Measurements from ENCODE around the gene SDK1. TPM values are rescaled to one million over a fixed set of nuclear protein-coding genes. Genes with fewer than 3 reads are reported as not detected.

Gene SDK1
- polyA plus RNA-seq, 4 donors = 0.27 to 5.0 (median 2.1) TPM; not detected in 1

GRCh38 chr7:4159761-4160554 is 858.9 kb downstream of the SDK1 start:
- peak in 1 of 2 donors; percentile 13 for DNase-seq
- no peaks in the 10 kb centered on the region for H3K27me3 ChIP-seq (ENCODE audit: control insufficient read depth in 3 of 3, insufficient read depth in 3 of 3, low read length in 3 of 3)
- no peak for FAIRE-seq
- peaks cover 0 to 2% (median 0%) of the 10 kb centered on the region in 3 donors for H3K4me1 ChIP-seq (ENCODE audit: control insufficient read depth in 3 of 3, insufficient read depth in 2 of 3, low read depth in 1 of 3, low read length in 2 of 3)
- H3K27ac ChIP-seq (ENCODE audit: low read depth in 1 of 3, low read length in 2 of 3) = no peak overlapping the region
- no peak overlapping the region for H3K4me3 ChIP-seq (ENCODE audit: low read depth in 1 of 3, low read length in 3 of 3)
- H3K36me3 ChIP-seq (ENCODE audit: control insufficient read depth in 3 of 3, insufficient read depth in 2 of 3, low read depth in 1 of 3, low read length in 3 of 3) = peaks cover 0 to 5% (median 0%) of the 10 kb centered on the region in 3 donors
- 65 to 81% (median 68%) methylated on average over 6 of the region's 6 CpGs for WGBS, 3 donors
- no peaks in the 10 kb centered on the region for H3K9me3 ChIP-seq (ENCODE audit: control insufficient read depth in 2 of 2, insufficient read depth in 1 of 2, low read depth in 1 of 2, low read length in 1 of 2)

GRCh38 chr7:4162884-4163564 is 862.0 kb downstream of the SDK1 start:
- FAIRE-seq (no peak), DNase-seq (no peak)
- Histone ChIP-seq H3K27ac (ENCODE audit: low read depth in 1 of 3, low read length in 2 of 3) (no peak overlapping the region), H3K27me3 (ENCODE audit: control insufficient read depth in 3 of 3, insufficient read depth in 3 of 3, low read length in 3 of 3) (no peaks in the 10 kb centered on the region), H3K36me3 (ENCODE audit: control insufficient read depth in 3 of 3, insufficient read depth in 2 of 3, low read depth in 1 of 3, low read length in 3 of 3) (peaks cover 0 to 7% (median 0%) of the 10 kb centered on the region in 3 donors), H3K9me3 (ENCODE audit: control insufficient read depth in 2 of 2, insufficient read depth in 1 of 2, low read depth in 1 of 2, low read length in 1 of 2) (no peaks in the 10 kb centered on the region), H3K4me3 (ENCODE audit: low read depth in 1 of 3, low read length in 3 of 3) (no peak overlapping the region), H3K4me1 (ENCODE audit: control insufficient read depth in 3 of 3, insufficient read depth in 2 of 3, low read depth in 1 of 3, low read length in 2 of 3) (no peaks in the 10 kb centered on the region)
- WGBS, 3 donors = 78% methylated on average over 14 of the region's 14 CpGs

- FAIRE-seq = no peak
Measured at GRCh38 chr7:4163565-4164203, 862.6 kb downstream of the SDK1 start.

GRCh38 chr7:4164556-4164955 is 863.5 kb downstream of the SDK1 start:
- Histone ChIP-seq H3K27me3 (ENCODE audit: control insufficient read depth in 3 of 3, insufficient read depth in 3 of 3, low read length in 3 of 3) (no peaks in the 10 kb centered on the region), H3K9me3 (ENCODE audit: control insufficient read depth in 2 of 2, insufficient read depth in 1 of 2, low read depth in 1 of 2, low read length in 1 of 2) (no peaks in the 10 kb centered on the region), H3K4me3 (ENCODE audit: low read depth in 1 of 3, low read length in 3 of 3) (no peak overlapping the region), H3K27ac (ENCODE audit: low read depth in 1 of 3, low read length in 2 of 3) (no peak overlapping the region), H3K36me3 (ENCODE audit: control insufficient read depth in 3 of 3, insufficient read depth in 2 of 3, low read depth in 1 of 3, low read length in 3 of 3) (peaks cover 0 to 3% (median 0%) of the 10 kb centered on the region in 3 donors), H3K4me1 (ENCODE audit: control insufficient read depth in 3 of 3, insufficient read depth in 2 of 3, low read depth in 1 of 3, low read length in 2 of 3) (peaks cover 0 to under 1% (median 0%) of the 10 kb centered on the region in 3 donors)
- no peak for FAIRE-seq
- WGBS, 3 donors = 71 to 79% (median 73%) methylated on average over 8 of the region's 8 CpGs
- no peak for DNase-seq

More at GRCh38 chr7:4163565-4164203, 862.6 kb downstream of the SDK1 start:
- no peak for DNase-seq
- no peaks in the 10 kb centered on the region for H3K4me1 ChIP-seq (ENCODE audit: control insufficient read depth in 3 of 3, insufficient read depth in 2 of 3, low read depth in 1 of 3, low read length in 2 of 3)
- peaks cover 0 to 6% (median 0%) of the 10 kb centered on the region in 3 donors for H3K36me3 ChIP-seq (ENCODE audit: control insufficient read depth in 3 of 3, insufficient read depth in 2 of 3, low read depth in 1 of 3, low read length in 3 of 3)
- H3K27me3 ChIP-seq (ENCODE audit: control insufficient read depth in 3 of 3, insufficient read depth in 3 of 3, low read length in 3 of 3) = no peaks in the 10 kb centered on the region
- no peak overlapping the region for H3K4me3 ChIP-seq (ENCODE audit: low read depth in 1 of 3, low read length in 3 of 3)
- WGBS, 3 donors = 84 to 91% (median 88%) methylated on average over 13 of the region's 13 CpGs
- no peaks in the 10 kb centered on the region for H3K9me3 ChIP-seq (ENCODE audit: control insufficient read depth in 2 of 2, insufficient read depth in 1 of 2, low read depth in 1 of 2, low read length in 1 of 2)
- H3K27ac ChIP-seq (ENCODE audit: low read depth in 1 of 3, low read length in 2 of 3) = no peak overlapping the region

- no peaks in the 10 kb centered on the region for H3K27me3 ChIP-seq (ENCODE audit: control insufficient read depth in 3 of 3, insufficient read depth in 3 of 3, low read length in 3 of 3)
- H3K4me1 ChIP-seq (ENCODE audit: control insufficient read depth in 3 of 3, insufficient read depth in 2 of 3, low read depth in 1 of 3, low read length in 2 of 3) = peaks cover 0 to 2% (median 0%) of the 10 kb centered on the region in 3 donors
- 66 to 78% (median 72%) methylated on average over 14 of the region's 14 CpGs for WGBS, 3 donors
- no peaks in the 10 kb centered on the region for H3K9me3 ChIP-seq (ENCODE audit: control insufficient read depth in 2 of 2, insufficient read depth in 1 of 2, low read depth in 1 of 2, low read length in 1 of 2)
- FAIRE-seq (no peak), DNase-seq (no peak)
- H3K4me3 ChIP-seq (ENCODE audit: low read depth in 1 of 3, low read length in 3 of 3) = no peak overlapping the region
- H3K27ac ChIP-seq (ENCODE audit: low read depth in 1 of 3, low read length in 2 of 3) = no peak overlapping the region
- H3K36me3 ChIP-seq (ENCODE audit: control insufficient read depth in 3 of 3, insufficient read depth in 2 of 3, low read depth in 1 of 3, low read length in 3 of 3) = peaks cover 0 to 3% (median 0%) of the 10 kb centered on the region in 3 donors
Measured at GRCh38 chr7:4166340-4166739, 865.3 kb downstream of the SDK1 start.

- Histone ChIP-seq H3K27me3 (ENCODE audit: control insufficient read depth in 3 of 3, insufficient read depth in 3 of 3, low read length in 3 of 3) (no peaks in the 10 kb centered on the region), H3K9me3 (ENCODE audit: control insufficient read depth in 2 of 2, insufficient read depth in 1 of 2, low read depth in 1 of 2, low read length in 1 of 2) (no peaks in the 10 kb centered on the region), H3K4me3 (ENCODE audit: low read depth in 1 of 3, low read length in 3 of 3) (no peak overlapping the region), H3K36me3 (ENCODE audit: control insufficient read depth in 3 of 3, insufficient read depth in 2 of 3, low read depth in 1 of 3, low read length in 3 of 3) (peaks cover 0 to 3% (median 0%) of the 10 kb centered on the region in 3 donors), H3K27ac (ENCODE audit: low read depth in 1 of 3, low read length in 2 of 3) (no peak overlapping the region), H3K4me1 (ENCODE audit: control insufficient read depth in 3 of 3, insufficient read depth in 2 of 3, low read depth in 1 of 3, low read length in 2 of 3) (peaks cover 0 to 2% (median 0%) of the 10 kb centered on the region in 3 donors)
- no peak for FAIRE-seq
- WGBS, 3 donors = 80 to 84% (median 80%) methylated on average over 8 of the region's 8 CpGs
- DNase-seq = no peak
Measured at GRCh38 chr7:4166807-4167206, 865.8 kb downstream of the SDK1 start.

- DNase-seq (no peak), FAIRE-seq (no peak)
- H3K9me3 ChIP-seq (ENCODE audit: control insufficient read depth in 2 of 2, insufficient read depth in 1 of 2, low read depth in 1 of 2, low read length in 1 of 2) = no peaks in the 10 kb centered on the region
- H3K27ac ChIP-seq (ENCODE audit: low read depth in 1 of 3, low read length in 2 of 3) = no peak overlapping the region
- 85 to 89% (median 89%) methylated on average over 10 of the region's 10 CpGs for WGBS, 3 donors
- H3K4me1 ChIP-seq (ENCODE audit: control insufficient read depth in 3 of 3, insufficient read depth in 2 of 3, low read depth in 1 of 3, low read length in 2 of 3) = peaks cover 0 to 2% (median 0%) of the 10 kb centered on the region in 3 donors
- peaks cover 0 to 3% (median 0%) of the 10 kb centered on the region in 3 donors for H3K36me3 ChIP-seq (ENCODE audit: control insufficient read depth in 3 of 3, insufficient read depth in 2 of 3, low read depth in 1 of 3, low read length in 3 of 3)
- H3K4me3 ChIP-seq (ENCODE audit: low read depth in 1 of 3, low read length in 3 of 3) = no peak overlapping the region
- H3K27me3 ChIP-seq (ENCODE audit: control insufficient read depth in 3 of 3, insufficient read depth in 3 of 3, low read length in 3 of 3) = no peaks in the 10 kb centered on the region
Measured at GRCh38 chr7:4167385-4167910, 866.4 kb downstream of the SDK1 start.

- DNase-seq = no peak
- FAIRE-seq = no peak
- 93 to 98% (median 96%) methylated on average over 10 of the region's 10 CpGs for WGBS, 3 donors
- no peak overlapping the region for H3K27ac ChIP-seq (ENCODE audit: low read depth in 1 of 3, low read length in 2 of 3)
- peaks cover 0 to 3% (median 0%) of the 10 kb centered on the region in 3 donors for H3K36me3 ChIP-seq (ENCODE audit: control insufficient read depth in 3 of 3, insufficient read depth in 2 of 3, low read depth in 1 of 3, low read length in 3 of 3)
- H3K9me3 ChIP-seq (ENCODE audit: control insufficient read depth in 2 of 2, insufficient read depth in 1 of 2, low read depth in 1 of 2, low read length in 1 of 2) = no peaks in the 10 kb centered on the region
- no peak overlapping the region for H3K4me3 ChIP-seq (ENCODE audit: low read depth in 1 of 3, low read length in 3 of 3)
- no peaks in the 10 kb centered on the region for H3K27me3 ChIP-seq (ENCODE audit: control insufficient read depth in 3 of 3, insufficient read depth in 3 of 3, low read length in 3 of 3)
- H3K4me1 ChIP-seq (ENCODE audit: control insufficient read depth in 3 of 3, insufficient read depth in 2 of 3, low read depth in 1 of 3, low read length in 2 of 3) = peaks cover 0 to 2% (median 0%) of the 10 kb centered on the region in 3 donors
Measured at GRCh38 chr7:4168041-4168440, 867.0 kb downstream of the SDK1 start.

Measured in small intestine (tissue), 7 donors.